ENCODE measurements around the gene NKTR.

The NKTR gene

GRCh38 chr3:42693530-42693930, 93.0 kb downstream of the NKTR start:
- DNase-seq (ENCODE audit: low read depth in 1 of 2, low spot score in 1 of 2) = no peak

GRCh38 chr3:42694366-42694765, 93.9 kb downstream of the NKTR start:
- DNase-seq (ENCODE audit: low read depth in 1 of 2, low spot score in 1 of 2) = no peak

- no peak for DNase-seq (ENCODE audit: low read depth in 1 of 2, low spot score in 1 of 2)
Measured at GRCh38 chr3:42696356-42697288, 96.1 kb downstream of the NKTR start.

- DNase-seq (ENCODE audit: low read depth in 1 of 2, low spot score in 1 of 2) = no peak
Measured at GRCh38 chr3:42697289-42698051, 97.0 kb downstream of the NKTR start.

Measured in stimulated activated CD4-positive, alpha-beta T cell treated with anti-CD3 and anti-CD28 coated beads, Interleukin-15, amount 100 ng/mL, for 1 hour (primary cell).